ENCODE results near the gene CAPNS1.

The CAPNS1 gene

GRCh38 chr19:36139120-36139472 lies 770 bp upstream of the CAPNS1 start:
- Histone ChIP-seq H3K4me1 (ENCODE audit: control insufficient read depth in 1 of 2, insufficient read depth in 2 of 2, low read length in 2 of 2) (peaks cover 8 to 11% of the 10 kb centered on the region in 2 donors), H3K4me3 (ENCODE audit: low read depth in 1 of 2, low read length in 2 of 2) (peak overlapping the region; percentile 74 to 83)

GRCh38 chr19:36140304-36141038 lies 605 bp downstream of the CAPNS1 start:
- H3K27ac ChIP-seq (ENCODE audit: low read length): peak overlapping the region; percentile 100
- H3K9me3 ChIP-seq (ENCODE audit: control insufficient read depth in 1 of 2, low read length in 2 of 2): no peaks in the 10 kb centered on the region
- peaks cover 17 to 30% of the 10 kb centered on the region in 2 donors for H3K36me3 ChIP-seq (ENCODE audit: control insufficient read depth in 1 of 2, insufficient read depth in 2 of 2, low read length in 2 of 2)
- peaks cover 8 to 11% of the 10 kb centered on the region in 2 donors for H3K4me1 ChIP-seq (ENCODE audit: control insufficient read depth in 1 of 2, insufficient read depth in 2 of 2, low read length in 2 of 2)
- no peaks in the 10 kb centered on the region for H3K27me3 ChIP-seq (ENCODE audit: low read depth, low read length)
- H3K4me3 ChIP-seq (ENCODE audit: low read depth in 1 of 2, low read length in 2 of 2): peak overlapping the region; percentile 83 to 100

More at GRCh38 chr19:36139120-36139472, 770 bp upstream of the CAPNS1 start:
- H3K27ac ChIP-seq (ENCODE audit: low read length): peak overlapping the region; percentile 87
- peaks cover 10 to 17% of the 10 kb centered on the region in 2 donors for H3K36me3 ChIP-seq (ENCODE audit: control insufficient read depth in 1 of 2, insufficient read depth in 2 of 2, low read length in 2 of 2)
- no peaks in the 10 kb centered on the region for H3K9me3 ChIP-seq (ENCODE audit: control insufficient read depth in 1 of 2, low read length in 2 of 2)
- H3K27me3 ChIP-seq (ENCODE audit: low read depth, low read length): no peaks in the 10 kb centered on the region

- H3K27ac ChIP-seq (ENCODE audit: low read length): peak overlapping the region; percentile 67
- peak overlapping the region; percentile 83 to 100 for H3K4me3 ChIP-seq (ENCODE audit: low read depth in 1 of 2, low read length in 2 of 2)
- peaks cover 8 to 11% of the 10 kb centered on the region in 2 donors for H3K4me1 ChIP-seq (ENCODE audit: control insufficient read depth in 1 of 2, insufficient read depth in 2 of 2, low read length in 2 of 2)
- peaks cover 25 to 38% of the 10 kb centered on the region in 2 donors for H3K36me3 ChIP-seq (ENCODE audit: control insufficient read depth in 1 of 2, insufficient read depth in 2 of 2, low read length in 2 of 2)
- H3K27me3 ChIP-seq (ENCODE audit: low read depth, low read length): no peaks in the 10 kb centered on the region
- H3K9me3 ChIP-seq (ENCODE audit: control insufficient read depth in 1 of 2, low read length in 2 of 2): no peaks in the 10 kb centered on the region
Observed at GRCh38 chr19:36141039-36141927, 1.4 kb downstream of the CAPNS1 start.

GRCh38 chr19:36142046-36142445 lies 2.2 kb downstream of the CAPNS1 start:
- Histone ChIP-seq H3K27ac (ENCODE audit: low read length) (no peak overlapping the region), H3K9me3 (ENCODE audit: control insufficient read depth in 1 of 2, low read length in 2 of 2) (no peaks in the 10 kb centered on the region), H3K4me3 (ENCODE audit: low read depth in 1 of 2, low read length in 2 of 2) (peak overlapping the region in 1 of 2 donors; percentile 83), H3K27me3 (ENCODE audit: low read depth, low read length) (no peaks in the 10 kb centered on the region), H3K4me1 (ENCODE audit: control insufficient read depth in 1 of 2, insufficient read depth in 2 of 2, low read length in 2 of 2) (peaks cover 8 to 11% of the 10 kb centered on the region in 2 donors), H3K36me3 (ENCODE audit: control insufficient read depth in 1 of 2, insufficient read depth in 2 of 2, low read length in 2 of 2) (peaks cover 33 to 46% of the 10 kb centered on the region in 2 donors)

- no peaks in the 10 kb centered on the region for H3K9me3 ChIP-seq (ENCODE audit: control insufficient read depth in 1 of 2, low read length in 2 of 2)
- H3K27ac ChIP-seq (ENCODE audit: low read length): no peak overlapping the region
- peaks cover 35 to 49% of the 10 kb centered on the region in 2 donors for H3K36me3 ChIP-seq (ENCODE audit: control insufficient read depth in 1 of 2, insufficient read depth in 2 of 2, low read length in 2 of 2)
- no peak overlapping the region for H3K4me3 ChIP-seq (ENCODE audit: low read depth in 1 of 2, low read length in 2 of 2)
- peaks cover 8 to 11% of the 10 kb centered on the region in 2 donors for H3K4me1 ChIP-seq (ENCODE audit: control insufficient read depth in 1 of 2, insufficient read depth in 2 of 2, low read length in 2 of 2)
- H3K27me3 ChIP-seq (ENCODE audit: low read depth, low read length): no peaks in the 10 kb centered on the region
Observed at GRCh38 chr19:36142496-36142895, 2.6 kb downstream of the CAPNS1 start.

GRCh38 chr19:36144624-36145023 lies 4.8 kb downstream of the CAPNS1 start:
- Histone ChIP-seq H3K27ac (ENCODE audit: low read length) (no peak overlapping the region), H3K36me3 (ENCODE audit: control insufficient read depth in 1 of 2, insufficient read depth in 2 of 2, low read length in 2 of 2) (peaks cover 45 to 59% of the 10 kb centered on the region in 2 donors), H3K4me1 (ENCODE audit: control insufficient read depth in 1 of 2, insufficient read depth in 2 of 2, low read length in 2 of 2) (peaks cover 8 to 11% of the 10 kb centered on the region in 2 donors), H3K9me3 (ENCODE audit: control insufficient read depth in 1 of 2, low read length in 2 of 2) (no peaks in the 10 kb centered on the region), H3K4me3 (ENCODE audit: low read depth in 1 of 2, low read length in 2 of 2) (no peak overlapping the region), H3K27me3 (ENCODE audit: low read depth, low read length) (no peaks in the 10 kb centered on the region)

- H3K27ac ChIP-seq (ENCODE audit: low read length): no peak overlapping the region
- H3K9me3 ChIP-seq (ENCODE audit: control insufficient read depth in 1 of 2, low read length in 2 of 2): no peaks in the 10 kb centered on the region
- peaks cover 44 to 45% of the 10 kb centered on the region in 2 donors for H3K36me3 ChIP-seq (ENCODE audit: control insufficient read depth in 1 of 2, insufficient read depth in 2 of 2, low read length in 2 of 2)
- H3K4me3 ChIP-seq (ENCODE audit: low read depth in 1 of 2, low read length in 2 of 2): no peak overlapping the region
- H3K4me1 ChIP-seq (ENCODE audit: control insufficient read depth in 1 of 2, insufficient read depth in 2 of 2, low read length in 2 of 2): peaks cover 0 to 14% of the 10 kb centered on the region in 2 donors
- H3K27me3 ChIP-seq (ENCODE audit: low read depth, low read length): no peaks in the 10 kb centered on the region
Observed at GRCh38 chr19:36149673-36150406, 10.0 kb downstream of the CAPNS1 start.

- H3K4me3 ChIP-seq (ENCODE audit: low read depth in 1 of 2, low read length in 2 of 2): peak overlapping the region in 1 of 2 donors; percentile 74
- H3K36me3 ChIP-seq (ENCODE audit: control insufficient read depth in 1 of 2, insufficient read depth in 2 of 2, low read length in 2 of 2): peaks cover 38 to 39% of the 10 kb centered on the region in 2 donors
- no peaks in the 10 kb centered on the region for H3K9me3 ChIP-seq (ENCODE audit: control insufficient read depth in 1 of 2, low read length in 2 of 2)
- H3K27me3 ChIP-seq (ENCODE audit: low read depth, low read length): no peaks in the 10 kb centered on the region
- peak overlapping the region; percentile 45 for H3K27ac ChIP-seq (ENCODE audit: low read length)
- peaks cover 0 to 14% of the 10 kb centered on the region in 2 donors for H3K4me1 ChIP-seq (ENCODE audit: control insufficient read depth in 1 of 2, insufficient read depth in 2 of 2, low read length in 2 of 2)
Observed at GRCh38 chr19:36150586-36150985, 10.7 kb downstream of the CAPNS1 start.

- Histone ChIP-seq H3K27me3 (ENCODE audit: low read depth, low read length) (no peaks in the 10 kb centered on the region), H3K36me3 (ENCODE audit: control insufficient read depth in 1 of 2, insufficient read depth in 2 of 2, low read length in 2 of 2) (peaks cover 30 to 31% of the 10 kb centered on the region in 2 donors), H3K27ac (ENCODE audit: low read length) (peak overlapping the region; percentile 92), H3K4me3 (ENCODE audit: low read depth in 1 of 2, low read length in 2 of 2) (peak overlapping the region; percentile 70 to 74), H3K4me1 (ENCODE audit: control insufficient read depth in 1 of 2, insufficient read depth in 2 of 2, low read length in 2 of 2) (peaks cover 0 to 14% of the 10 kb centered on the region in 2 donors), H3K9me3 (ENCODE audit: control insufficient read depth in 1 of 2, low read length in 2 of 2) (no peaks in the 10 kb centered on the region)
Observed at GRCh38 chr19:36151144-36152018, 11.5 kb downstream of the CAPNS1 start.

- H3K4me1 ChIP-seq (ENCODE audit: control insufficient read depth in 1 of 2, insufficient read depth in 2 of 2, low read length in 2 of 2): peaks cover 0 to 14% of the 10 kb centered on the region in 2 donors
Observed at GRCh38 chr19:36152019-36152351, 12.1 kb downstream of the CAPNS1 start.

More at GRCh38 chr19:36152019-36152351, 12.1 kb downstream of the CAPNS1 start:
- H3K36me3 ChIP-seq (ENCODE audit: control insufficient read depth in 1 of 2, insufficient read depth in 2 of 2, low read length in 2 of 2): peaks cover 24 to 25% of the 10 kb centered on the region in 2 donors
- peak overlapping the region; percentile 70 to 74 for H3K4me3 ChIP-seq (ENCODE audit: low read depth in 1 of 2, low read length in 2 of 2)
- H3K9me3 ChIP-seq (ENCODE audit: control insufficient read depth in 1 of 2, low read length in 2 of 2): no peaks in the 10 kb centered on the region
- peak overlapping the region; percentile 92 for H3K27ac ChIP-seq (ENCODE audit: low read length)
- no peaks in the 10 kb centered on the region for H3K27me3 ChIP-seq (ENCODE audit: low read depth, low read length)

All from muscle layer of duodenum (tissue), 2 donors.